ENCODE results near the gene GNAQ. TPM values are rescaled to one million over a fixed set of nuclear protein-coding genes. Genes with fewer than 3 reads are reported as not detected.

GNAQ gene
- polyA plus RNA-seq, 1 donor (not counting 4 experiments of a cell fraction or from before 2014, with no cell fraction given): 64.3 TPM

DNA sequence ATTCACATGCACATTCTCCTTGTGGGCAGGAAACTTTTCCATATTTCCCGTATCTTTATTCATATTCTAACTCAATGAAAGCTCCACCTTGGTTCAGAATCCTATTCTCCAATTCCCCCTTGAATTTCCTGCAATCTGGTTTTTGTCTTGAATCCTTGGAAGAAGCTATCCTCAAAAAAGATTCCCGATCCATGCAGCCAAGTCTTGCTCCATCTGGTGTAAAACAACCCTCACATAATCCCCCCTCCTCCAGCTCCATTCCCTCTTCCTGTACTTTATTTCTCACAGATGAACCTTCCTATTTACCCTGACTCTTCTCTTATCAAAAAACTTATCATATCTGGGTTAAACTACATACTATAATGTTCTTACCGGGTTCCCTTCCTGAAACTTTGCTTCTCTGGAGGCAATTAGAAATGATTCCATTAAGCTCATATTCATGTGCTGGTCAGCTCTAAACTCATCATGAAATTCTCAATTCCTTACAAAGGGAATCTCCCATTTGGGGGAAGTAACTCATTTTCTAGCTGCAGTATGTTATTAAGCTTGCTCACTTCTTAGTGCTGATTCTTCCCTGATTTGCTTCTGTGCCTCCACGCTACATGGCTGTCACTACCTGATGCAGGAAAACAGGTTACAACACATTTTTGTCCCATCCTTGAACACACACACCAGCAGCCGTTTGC lies 81.7 kb downstream of the GNAQ start:
- Histone ChIP-seq H3K79me2 (ENCODE audit: control insufficient read depth, insufficient read depth, low read length) (peaks cover 66% of the 10 kb centered on the region), H3K9ac (ENCODE audit: control insufficient read depth, extremely low read depth, insufficient read depth, low read length) (no peak overlapping the region), H4K20me1 (ENCODE audit: control insufficient read depth, extremely low read depth, insufficient read depth, low read length) (no peaks in the 10 kb centered on the region), H3K4me1 (ENCODE audit: control insufficient read depth, extremely low read depth, insufficient read depth, low read length) (peaks cover 13% of the 10 kb centered on the region), H3K36me3 (ENCODE audit: control insufficient read depth in 2 of 2, extremely low read depth in 1 of 2, insufficient read depth in 2 of 2, low read length in 2 of 2) (no peaks in the 10 kb centered on the region), H3K4me2 (ENCODE audit: control insufficient read depth, extremely low read depth, insufficient read depth, low read depth, low read length) (no peak overlapping the region), H3K27me3 (ENCODE audit: control insufficient read depth, extremely low read depth, insufficient read depth, low read length) (no peaks in the 10 kb centered on the region), H3K27ac (ENCODE audit: control insufficient read depth, insufficient read depth, low read length) (no peak overlapping the region), H3K9me3 (ENCODE audit: control insufficient read depth, low read depth, low read length) (no peaks in the 10 kb centered on the region), H3K9me1 (ENCODE audit: control insufficient read depth, extremely low read depth, insufficient read depth, low read length) (no peaks in the 10 kb centered on the region), H3K4me3 (ENCODE audit: control insufficient read depth in 2 of 3, extremely low read depth in 1 of 3, insufficient read depth in 2 of 3, low read depth in 1 of 3, low read length in 3 of 3) (no peak overlapping the region), H2AFZ (ENCODE audit: control insufficient read depth, low read length) (no peak overlapping the region)
- FAIRE-seq: no peak
- dilution Hi-C loops (cut with MboI; ENCODE audit: extremely low pct_ligation_motif_present, low sequenced_read_pairs): no loop called here
- TF ChIP-seq, protein P1, sequence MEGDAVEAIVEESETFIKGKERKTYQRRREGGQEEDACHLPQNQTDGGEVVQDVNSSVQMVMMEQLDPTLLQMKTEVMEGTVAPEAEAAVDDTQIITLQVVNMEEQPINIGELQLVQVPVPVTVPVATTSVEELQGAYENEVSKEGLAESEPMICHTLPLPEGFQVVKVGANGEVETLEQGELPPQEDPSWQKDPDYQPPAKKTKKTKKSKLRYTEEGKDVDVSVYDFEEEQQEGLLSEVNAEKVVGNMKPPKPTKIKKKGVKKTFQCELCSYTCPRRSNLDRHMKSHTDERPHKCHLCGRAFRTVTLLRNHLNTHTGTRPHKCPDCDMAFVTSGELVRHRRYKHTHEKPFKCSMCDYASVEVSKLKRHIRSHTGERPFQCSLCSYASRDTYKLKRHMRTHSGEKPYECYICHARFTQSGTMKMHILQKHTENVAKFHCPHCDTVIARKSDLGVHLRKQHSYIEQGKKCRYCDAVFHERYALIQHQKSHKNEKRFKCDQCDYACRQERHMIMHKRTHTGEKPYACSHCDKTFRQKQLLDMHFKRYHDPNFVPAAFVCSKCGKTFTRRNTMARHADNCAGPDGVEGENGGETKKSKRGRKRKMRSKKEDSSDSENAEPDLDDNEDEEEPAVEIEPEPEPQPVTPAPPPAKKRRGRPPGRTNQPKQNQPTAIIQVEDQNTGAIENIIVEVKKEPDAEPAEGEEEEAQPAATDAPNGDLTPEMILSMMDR (optimal IDR thresholded peaks at IDR 0.05 in 1 of 3, IDR thresholded peaks at IDR 0.05 in 1 of 3, conservative IDR thresholded peaks at IDR 0.05 in 1 of 3; ENCODE audit: extremely low read depth in 1 of 3, insufficient read depth in 2 of 3, low read length in 3 of 3): no peak
- TF ChIP-seq EZH2 (IDR thresholded peaks at IDR 0.05; ENCODE audit: low read length): no peak
- no peak for DNase-seq (ENCODE audit: low read depth, low spot score)

DNA sequence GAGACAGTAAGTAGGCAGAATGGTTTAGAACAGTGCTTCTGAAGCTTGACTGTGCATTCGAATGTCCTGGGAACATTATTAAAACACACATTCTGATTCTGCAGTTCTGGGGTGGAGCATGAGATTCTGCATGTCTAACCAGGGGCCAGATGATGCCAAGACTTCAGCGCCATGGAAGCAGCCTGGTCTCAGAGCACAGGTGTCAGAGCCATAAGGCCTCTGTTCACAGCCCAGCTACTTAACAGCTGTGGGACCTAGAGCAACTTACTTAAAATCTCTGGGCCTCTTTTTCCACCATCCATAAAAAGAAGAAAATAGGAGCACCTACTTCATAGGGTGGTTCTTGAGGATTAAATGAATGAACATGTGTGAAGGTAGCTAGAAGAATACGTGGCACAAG lies 84.0 kb downstream of the GNAQ start:
- H3K79me2 ChIP-seq (ENCODE audit: control insufficient read depth, insufficient read depth, low read length): peaks cover 66% of the 10 kb centered on the region
- H3K27ac ChIP-seq (ENCODE audit: control insufficient read depth, insufficient read depth, low read length): no peak overlapping the region
- H3K9ac ChIP-seq (ENCODE audit: control insufficient read depth, extremely low read depth, insufficient read depth, low read length): no peak overlapping the region
- peaks cover 13% of the 10 kb centered on the region for H3K4me1 ChIP-seq (ENCODE audit: control insufficient read depth, extremely low read depth, insufficient read depth, low read length)
- no peaks in the 10 kb centered on the region for H3K9me1 ChIP-seq (ENCODE audit: control insufficient read depth, extremely low read depth, insufficient read depth, low read length)
- DNase-seq (ENCODE audit: low read depth, low spot score) (no peak), FAIRE-seq (no peak)
- no peaks in the 10 kb centered on the region for H3K27me3 ChIP-seq (ENCODE audit: control insufficient read depth, extremely low read depth, insufficient read depth, low read length)
- H3K9me3 ChIP-seq (ENCODE audit: control insufficient read depth, low read depth, low read length): no peaks in the 10 kb centered on the region
- no peak overlapping the region for H2AFZ ChIP-seq (ENCODE audit: control insufficient read depth, low read length)
- no peaks in the 10 kb centered on the region for H3K36me3 ChIP-seq (ENCODE audit: control insufficient read depth in 2 of 2, extremely low read depth in 1 of 2, insufficient read depth in 2 of 2, low read length in 2 of 2)
- H4K20me1 ChIP-seq (ENCODE audit: control insufficient read depth, extremely low read depth, insufficient read depth, low read length): no peaks in the 10 kb centered on the region
- TF ChIP-seq, protein P1 (optimal IDR thresholded peaks at IDR 0.05 in 1 of 3, IDR thresholded peaks at IDR 0.05 in 1 of 3, conservative IDR thresholded peaks at IDR 0.05 in 1 of 3; ENCODE audit: extremely low read depth in 1 of 3, insufficient read depth in 2 of 3, low read length in 3 of 3): no peak
- no peak for TF ChIP-seq EZH2 (IDR thresholded peaks at IDR 0.05; ENCODE audit: low read length)
- H3K4me3 ChIP-seq (ENCODE audit: control insufficient read depth in 2 of 3, extremely low read depth in 1 of 3, insufficient read depth in 2 of 3, low read depth in 1 of 3, low read length in 3 of 3): no peak overlapping the region
- dilution Hi-C loops (cut with MboI; ENCODE audit: extremely low pct_ligation_motif_present, low sequenced_read_pairs): no loop called here
- H3K4me2 ChIP-seq (ENCODE audit: control insufficient read depth, extremely low read depth, insufficient read depth, low read depth, low read length): no peak overlapping the region

All from keratinocyte (primary cell).